ENCODE data around the gene ELP4. TPM values are rescaled to one million over a fixed set of nuclear protein-coding genes. Genes with fewer than 3 reads are reported as not detected.

The ELP4 gene
- total RNA-seq, 1 experiment from 2014 or later, result 21.4 TPM

DNA sequence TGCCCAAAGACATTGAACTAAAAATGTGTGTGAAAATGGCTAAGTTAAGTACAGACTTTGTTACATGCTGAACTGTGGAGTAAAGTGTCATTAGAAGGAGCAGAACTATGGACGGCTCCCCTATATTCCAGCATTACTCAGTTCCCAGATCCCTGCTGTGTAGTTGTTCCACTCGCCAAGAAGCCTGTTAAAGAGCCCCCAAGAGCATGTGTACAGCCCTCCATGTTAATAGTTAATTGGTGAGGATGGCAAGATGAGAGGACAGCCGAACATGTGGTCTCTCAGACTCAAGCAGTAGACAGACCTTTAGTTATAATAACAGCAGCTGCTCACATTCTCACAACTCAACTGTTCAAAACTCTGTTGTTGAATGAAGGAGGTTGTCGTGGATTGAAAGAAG, 127.4 kb downstream of the ELP4 start:
- Histone ChIP-seq H3K4me1 (ENCODE audit: control insufficient read depth in 1 of 2, insufficient read depth in 2 of 2, low read length in 2 of 2) (no peaks in the 10 kb centered on the region), H3K9ac (ENCODE audit: low read length) (no peak overlapping the region), H3K79me2 (ENCODE audit: insufficient read depth, low read length) (no peaks in the 10 kb centered on the region), H3K36me3 (ENCODE audit: control insufficient read depth in 1 of 2, insufficient read depth in 2 of 2, low read length in 2 of 2) (no peaks in the 10 kb centered on the region), H3K4me3 (replicated peaks in 1 of 2; ENCODE audit: low read depth in 1 of 2, low read length in 2 of 2) (no peak overlapping the region), H3K27me3 (ENCODE audit: insufficient read depth, low read length) (no peaks in the 10 kb centered on the region), H3K4me2 (ENCODE audit: low read length) (no peak overlapping the region), H2AFZ (ENCODE audit: low read depth, low read length, poor library complexity, severe bottlenecking) (no peak overlapping the region), H4K20me1 (ENCODE audit: insufficient read depth) (no peaks in the 10 kb centered on the region), H3K9me3 (ENCODE audit: control insufficient read depth in 1 of 2, insufficient read depth in 1 of 2, low read depth in 1 of 2, low read length in 2 of 2) (no peaks in the 10 kb centered on the region), H3K27ac (ENCODE audit: low read depth, low read length) (no peak overlapping the region), H3K9me2 (ENCODE audit: insufficient read depth) (no peaks in the 10 kb centered on the region)
- no peak for DNase-seq (ENCODE audit: low read depth, low spot score)
- TF ChIP-seq FOSL1 (IDR thresholded peaks at IDR 0.05; ENCODE audit: low read depth), result no peak
- no peak for TF ChIP-seq EZH2phosphoT487 (IDR thresholded peaks at IDR 0.05; ENCODE audit: borderline replicate concordance)
- TF ChIP-seq YY1 (IDR thresholded peaks at IDR 0.05; ENCODE audit: extremely low read depth, insufficient replicate concordance, low read depth, low read length), result no peak
- TF ChIP-seq POLR2AphosphoS5 (IDR thresholded peaks at IDR 0.05; ENCODE audit: low read depth, low read length), result no peak
- TF ChIP-seq ELF1 (IDR thresholded peaks at IDR 0.05; ENCODE audit: borderline replicate concordance, low read depth), result no peak
- no peak for TF ChIP-seq JUND (IDR thresholded peaks at IDR 0.05)
- no peak for TF ChIP-seq SP1 (IDR thresholded peaks at IDR 0.05; ENCODE audit: low read depth)
- TF ChIP-seq RAD21 (IDR thresholded peaks at IDR 0.05; ENCODE audit: low read depth), result no peak
- TF ChIP-seq SRF (IDR thresholded peaks at IDR 0.05; ENCODE audit: low read depth), result no peak
- TF ChIP-seq, protein P1, sequence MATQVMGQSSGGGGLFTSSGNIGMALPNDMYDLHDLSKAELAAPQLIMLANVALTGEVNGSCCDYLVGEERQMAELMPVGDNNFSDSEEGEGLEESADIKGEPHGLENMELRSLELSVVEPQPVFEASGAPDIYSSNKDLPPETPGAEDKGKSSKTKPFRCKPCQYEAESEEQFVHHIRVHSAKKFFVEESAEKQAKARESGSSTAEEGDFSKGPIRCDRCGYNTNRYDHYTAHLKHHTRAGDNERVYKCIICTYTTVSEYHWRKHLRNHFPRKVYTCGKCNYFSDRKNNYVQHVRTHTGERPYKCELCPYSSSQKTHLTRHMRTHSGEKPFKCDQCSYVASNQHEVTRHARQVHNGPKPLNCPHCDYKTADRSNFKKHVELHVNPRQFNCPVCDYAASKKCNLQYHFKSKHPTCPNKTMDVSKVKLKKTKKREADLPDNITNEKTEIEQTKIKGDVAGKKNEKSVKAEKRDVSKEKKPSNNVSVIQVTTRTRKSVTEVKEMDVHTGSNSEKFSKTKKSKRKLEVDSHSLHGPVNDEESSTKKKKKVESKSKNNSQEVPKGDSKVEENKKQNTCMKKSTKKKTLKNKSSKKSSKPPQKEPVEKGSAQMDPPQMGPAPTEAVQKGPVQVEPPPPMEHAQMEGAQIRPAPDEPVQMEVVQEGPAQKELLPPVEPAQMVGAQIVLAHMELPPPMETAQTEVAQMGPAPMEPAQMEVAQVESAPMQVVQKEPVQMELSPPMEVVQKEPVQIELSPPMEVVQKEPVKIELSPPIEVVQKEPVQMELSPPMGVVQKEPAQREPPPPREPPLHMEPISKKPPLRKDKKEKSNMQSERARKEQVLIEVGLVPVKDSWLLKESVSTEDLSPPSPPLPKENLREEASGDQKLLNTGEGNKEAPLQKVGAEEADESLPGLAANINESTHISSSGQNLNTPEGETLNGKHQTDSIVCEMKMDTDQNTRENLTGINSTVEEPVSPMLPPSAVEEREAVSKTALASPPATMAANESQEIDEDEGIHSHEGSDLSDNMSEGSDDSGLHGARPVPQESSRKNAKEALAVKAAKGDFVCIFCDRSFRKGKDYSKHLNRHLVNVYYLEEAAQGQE (IDR thresholded peaks at IDR 0.05; ENCODE audit: low read depth), result no peak
- no peak for TF ChIP-seq CEBPB (IDR thresholded peaks at IDR 0.05; ENCODE audit: low read depth)
- TF ChIP-seq ZFX (IDR thresholded peaks at IDR 0.05), result no peak
- TF ChIP-seq TCF7L2 (IDR thresholded peaks at IDR 0.05; ENCODE audit: borderline replicate concordance, extremely low read depth, insufficient read depth, insufficient read length), result no peak
- TF ChIP-seq, protein P2, sequence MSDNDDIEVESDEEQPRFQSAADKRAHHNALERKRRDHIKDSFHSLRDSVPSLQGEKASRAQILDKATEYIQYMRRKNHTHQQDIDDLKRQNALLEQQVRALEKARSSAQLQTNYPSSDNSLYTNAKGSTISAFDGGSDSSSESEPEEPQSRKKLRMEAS (IDR thresholded peaks at IDR 0.05), result no peak
- no peak for TF ChIP-seq CBX3 (IDR thresholded peaks at IDR 0.05; ENCODE audit: low read depth)
- TF ChIP-seq SIN3A (IDR thresholded peaks at IDR 0.05; ENCODE audit: low read depth), result no peak
- no peak for TF ChIP-seq EGR1 (IDR thresholded peaks at IDR 0.05; ENCODE audit: low read depth)
- TF ChIP-seq, protein P3, sequence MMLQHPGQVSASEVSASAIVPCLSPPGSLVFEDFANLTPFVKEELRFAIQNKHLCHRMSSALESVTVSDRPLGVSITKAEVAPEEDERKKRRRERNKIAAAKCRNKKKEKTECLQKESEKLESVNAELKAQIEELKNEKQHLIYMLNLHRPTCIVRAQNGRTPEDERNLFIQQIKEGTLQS (IDR thresholded peaks at IDR 0.05), result no peak
- TF ChIP-seq, protein P4, sequence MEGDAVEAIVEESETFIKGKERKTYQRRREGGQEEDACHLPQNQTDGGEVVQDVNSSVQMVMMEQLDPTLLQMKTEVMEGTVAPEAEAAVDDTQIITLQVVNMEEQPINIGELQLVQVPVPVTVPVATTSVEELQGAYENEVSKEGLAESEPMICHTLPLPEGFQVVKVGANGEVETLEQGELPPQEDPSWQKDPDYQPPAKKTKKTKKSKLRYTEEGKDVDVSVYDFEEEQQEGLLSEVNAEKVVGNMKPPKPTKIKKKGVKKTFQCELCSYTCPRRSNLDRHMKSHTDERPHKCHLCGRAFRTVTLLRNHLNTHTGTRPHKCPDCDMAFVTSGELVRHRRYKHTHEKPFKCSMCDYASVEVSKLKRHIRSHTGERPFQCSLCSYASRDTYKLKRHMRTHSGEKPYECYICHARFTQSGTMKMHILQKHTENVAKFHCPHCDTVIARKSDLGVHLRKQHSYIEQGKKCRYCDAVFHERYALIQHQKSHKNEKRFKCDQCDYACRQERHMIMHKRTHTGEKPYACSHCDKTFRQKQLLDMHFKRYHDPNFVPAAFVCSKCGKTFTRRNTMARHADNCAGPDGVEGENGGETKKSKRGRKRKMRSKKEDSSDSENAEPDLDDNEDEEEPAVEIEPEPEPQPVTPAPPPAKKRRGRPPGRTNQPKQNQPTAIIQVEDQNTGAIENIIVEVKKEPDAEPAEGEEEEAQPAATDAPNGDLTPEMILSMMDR (IDR thresholded peaks at IDR 0.05 in 2 of 3, conservative IDR thresholded peaks at IDR 0.05 in 1 of 3; ENCODE audit: borderline replicate concordance in 1 of 3, insufficient read depth in 1 of 3, low read depth in 2 of 3, low read length in 2 of 3), result no peak
- no peak for ATAC-seq
- BruUV-seq (replicated peaks), result no TSS peak
- ChIA-PET CTCF (no interaction called here), RAD21 (ENCODE audit: low non-redundant PET in 1 of 2, low total read pairs in 2 of 2, uncharacterized antibody in 2 of 2, unreplicated experiment in 2 of 2) (no interaction called here), POLR2A (no interaction called here)
- intact Hi-C loops (cut with micrococcal nuclease), result no loop called here

All from HCT116 (cell line).